Liver (tissue), 3 donors: Measurements from ENCODE around the gene DBH.

Experiments used
- CTCF ChIP-seq: fragments of 150-350 bp; IDR thresholded peaks from 2 replicates; pipeline ENCODE4 v1.5.1; 2017; ENCODE audit warnings: improper control_type of control experiment, low read depth, low read length; ENCODE audit not compliant: missing input control
- HNF4G ChIP-seq: IDR thresholded peaks from 2 replicates; pipeline ENCODE4 v1.6.1; 2016; ENCODE audit warnings: antibody characterized with exemption
- RXRA ChIP-seq, 2 donors: IDR thresholded peaks; 2 replicates each; pipeline ENCODE4 v1.6.1; 2017 to 2018; ENCODE audit warnings: antibody characterized with exemption in 2 of 2, mild to moderate bottlenecking in 1 of 2
- donor health status: healthy.
- donor health status: healthy.

GRCh38 chr9:133612816-133613215, 23.3 kb upstream of the DBH start:
- TF ChIP-seq CTCF = no peak
- TF ChIP-seq HNF4G = no peak
- TF ChIP-seq RXRA (IDR thresholded peaks at IDR 0.05) = no peak
